SK-N-DZ (cell line): Measurements from ENCODE around the gene ITGB3.

Experiments
- DNase-seq: peaks from one replicate; pipeline ENCODE4 v3.0.0-alpha.2; 2015; ENCODE audit warnings: low spot score

The ITGB3 gene

GRCh38 chr17:47274319-47275069 is 20.9 kb downstream of the ITGB3 start:
- no peak for DNase-seq

- peak; percentile 45 for DNase-seq
These were observed 21.8 kb downstream of the ITGB3 start for GRCh38 chr17:47275245-47275984.

GRCh38 chr17:47276444-47276843 is 22.8 kb downstream of the ITGB3 start:
- DNase-seq: no peak

GRCh38 chr17:47276868-47277267 is 23.2 kb downstream of the ITGB3 start:
- DNase-seq: peak; percentile 21

- DNase-seq: no peak
These were observed 24.3 kb downstream of the ITGB3 start for GRCh38 chr17:47277921-47278320.

- no peak for DNase-seq
These were observed 24.9 kb downstream of the ITGB3 start for GRCh38 chr17:47278561-47278960.

- no peak for DNase-seq
These were observed 25.6 kb downstream of the ITGB3 start for GRCh38 chr17:47279062-47279801.

- no peak for DNase-seq
These were observed 26.6 kb downstream of the ITGB3 start for GRCh38 chr17:47280072-47280811.

- DNase-seq: no peak
These were observed 27.6 kb downstream of the ITGB3 start for GRCh38 chr17:47281216-47281615.

GRCh38 chr17:47285003-47285402 is 31.4 kb downstream of the ITGB3 start:
- no peak for DNase-seq

- no peak for DNase-seq
These were observed 32.7 kb downstream of the ITGB3 start for GRCh38 chr17:47286198-47286914.

- no peak for DNase-seq
These were observed 33.4 kb downstream of the ITGB3 start for GRCh38 chr17:47287068-47287467.

- no peak for DNase-seq
These were observed 34.0 kb downstream of the ITGB3 start for GRCh38 chr17:47287639-47288038.

- DNase-seq: no peak
These were observed 35.0 kb downstream of the ITGB3 start for GRCh38 chr17:47288531-47289116.

GRCh38 chr17:47289302-47289701 is 35.7 kb downstream of the ITGB3 start:
- DNase-seq: no peak

GRCh38 chr17:47290870-47291241 is 37.2 kb downstream of the ITGB3 start:
- no peak for DNase-seq

- DNase-seq: no peak
These were observed 37.7 kb downstream of the ITGB3 start for GRCh38 chr17:47291242-47291873.

- DNase-seq: no peak
These were observed 38.6 kb downstream of the ITGB3 start for GRCh38 chr17:47292206-47292605.

- DNase-seq: no peak
These were observed 41.6 kb downstream of the ITGB3 start for GRCh38 chr17:47295037-47295873.
